Neuronal stem cell (in vitro differentiated cells): ENCODE data around the gene AFP.

Experiments used
- DNase-seq: peaks from one replicate; pipeline ENCODE4 v3.0.0-alpha.2; 2013; ENCODE audit warnings: low spot score
- H2AFZ ChIP-seq: one replicate; pipeline ENCODE4 v1.6.1; 2013; ENCODE audit warnings: mild to moderate bottlenecking, low read length, inconsistent platforms
- H2AK5ac ChIP-seq: 2 replicates; pipeline ENCODE4 v1.6.1; 2013; ENCODE audit warnings: low read depth, mild to moderate bottlenecking, inconsistent platforms, low read length, moderate library complexity, mixed read lengths
- H2BK120ac ChIP-seq: 2 replicates; pipeline ENCODE4 v1.6.1; 2013; ENCODE audit warnings: low read depth, mild to moderate bottlenecking, inconsistent platforms, low read length, moderate library complexity, mixed read lengths
- H2BK12ac ChIP-seq: one replicate; pipeline ENCODE4 v1.6.1; 2013; ENCODE audit warnings: low read length, inconsistent platforms
- H2BK15ac ChIP-seq: 2 replicates; pipeline ENCODE4 v1.6.1; 2013; ENCODE audit warnings: mild to moderate bottlenecking, low read length, inconsistent platforms, mixed read lengths
- H2BK5ac ChIP-seq: one replicate; pipeline ENCODE4 v1.6.1; 2013; ENCODE audit warnings: inconsistent platforms, mild to moderate bottlenecking, low read length, moderate library complexity
- H3K14ac ChIP-seq: one replicate; pipeline ENCODE4 v1.6.1; 2013; ENCODE audit warnings: low read length, inconsistent platforms
- H3K18ac ChIP-seq: 2 replicates; pipeline ENCODE4 v1.6.1; 2013; ENCODE audit warnings: low read length, inconsistent platforms
- H3K23ac ChIP-seq: 2 replicates; pipeline ENCODE4 v1.6.1; 2013; ENCODE audit warnings: low read depth, mild to moderate bottlenecking, mixed read lengths, low read length, inconsistent platforms; ENCODE audit not compliant: poor library complexity
- H3K27ac ChIP-seq: replicated peaks from 3 replicates; pipeline ENCODE4 v1.5.1; 2013; ENCODE audit warnings: low read length, inconsistent platforms
- H3K27me3 ChIP-seq, 3 experiments: 2 replicates each; pipeline ENCODE4 v1.6.1; 2013; ENCODE audit warnings: low read length in 3 of 3, mild to moderate bottlenecking in 2 of 3, inconsistent platforms in 1 of 3, low read depth in 1 of 3, mixed read lengths in 1 of 3, moderate library complexity in 1 of 3; ENCODE audit not compliant: control insufficient read depth in 3 of 3, insufficient read depth in 3 of 3
- H3K36me3 ChIP-seq, 2 donors: replicated peaks in 1 of 2; 2 replicates each; pipeline ENCODE4 v1.6.1; 2013; ENCODE audit warnings: low read length in 2 of 2; ENCODE audit not compliant: control insufficient read depth in 2 of 2, insufficient read depth in 2 of 2
- H3K4ac ChIP-seq: 2 replicates; pipeline ENCODE4 v1.6.1; 2013; ENCODE audit warnings: inconsistent platforms, mild to moderate bottlenecking, low read length, moderate library complexity
- H3K4me1 ChIP-seq, 2 donors: 1 replicate in 1 of 2; 2 replicates in 1 of 2; pipeline ENCODE4 v1.6.1; 2013; ENCODE audit warnings: low read length in 2 of 2, low read depth in 1 of 2; ENCODE audit not compliant: control insufficient read depth in 2 of 2, insufficient read depth in 1 of 2
- H3K4me2 ChIP-seq: one replicate; pipeline ENCODE4 v1.6.1; 2013; ENCODE audit warnings: mild to moderate bottlenecking, low read length, inconsistent platforms; ENCODE audit not compliant: insufficient read depth, poor library complexity, severe bottlenecking
- H3K4me3 ChIP-seq, 2 donors: 2 replicates each; pipeline ENCODE4 v1.5.1; 2013; ENCODE audit warnings: low read length in 2 of 2, mild to moderate bottlenecking in 2 of 2, inconsistent platforms in 1 of 2, moderate library complexity in 1 of 2
- H3K79me1 ChIP-seq: one replicate; pipeline ENCODE4 v1.6.1; 2013; ENCODE audit warnings: low read depth, mild to moderate bottlenecking, inconsistent platforms, low read length, moderate library complexity
- H3K9ac ChIP-seq: one replicate; pipeline ENCODE4 v1.6.1; 2013; ENCODE audit warnings: mild to moderate bottlenecking, low read depth, low read length, inconsistent platforms; ENCODE audit not compliant: poor library complexity
- H3K9me3 ChIP-seq, 2 donors: replicated peaks in 1 of 2; 2 replicates each; pipeline versions ENCODE3 to v1.6.1; 2013; ENCODE audit warnings: low read length in 2 of 2, mild to moderate bottlenecking in 2 of 2, inconsistent platforms in 1 of 2, low read depth in 1 of 2, mixed read lengths in 1 of 2, moderate library complexity in 1 of 2; ENCODE audit not compliant: control insufficient read depth in 2 of 2, insufficient read depth in 1 of 2
- H4K8ac ChIP-seq: one replicate; pipeline ENCODE4 v1.6.1; 2013; ENCODE audit warnings: low read depth, mild to moderate bottlenecking, inconsistent platforms, low read length, moderate library complexity
- H4K91ac ChIP-seq: one replicate; pipeline ENCODE4 v1.6.1; 2013; ENCODE audit warnings: low read length, low read depth, mild to moderate bottlenecking, inconsistent platforms; ENCODE audit not compliant: poor library complexity
- WGBS, 2 donors: extraction: QIAGEN DNeasy Blood & Tissue Kit; methylation state at CpG; one replicate each; pipeline ENCODE4 v1.1.7; 2013; ENCODE audit warnings: missing lambda C conversion rate in 2 of 2, mixed read lengths in 1 of 2; ENCODE audit not compliant: insufficient read length in 2 of 2, insufficient replicate concordance in 1 of 2; ENCODE audit errors: extremely low coverage in 2 of 2; 5-methylcytosine and 5-hydroxymethylcytosine counted together

Gene AFP

GRCh38 chr4:73438048-73438447 is 2.0 kb downstream of the AFP start:
- no peak overlapping the region for H3K4ac ChIP-seq
- H3K36me3 ChIP-seq, result no peaks in the 10 kb centered on the region
- no CpG with 5 or more reads among the region's 1 CpG for WGBS, 2 donors
- H3K9ac ChIP-seq, result no peak overlapping the region
- no peak overlapping the region for H2AK5ac ChIP-seq
- H2BK120ac ChIP-seq, result no peak overlapping the region
- H4K8ac ChIP-seq, result no peak overlapping the region
- H2BK5ac ChIP-seq, result no peak overlapping the region
- H2BK15ac ChIP-seq, result no peak overlapping the region
- no peaks in the 10 kb centered on the region for H3K9me3 ChIP-seq
- no peak overlapping the region for H4K91ac ChIP-seq
- no peak overlapping the region for H2BK12ac ChIP-seq
- H3K27me3 ChIP-seq, result no peaks in the 10 kb centered on the region
- no peak overlapping the region for H2AFZ ChIP-seq
- no peak overlapping the region for H3K18ac ChIP-seq
- no peak overlapping the region for H3K14ac ChIP-seq
- no peak overlapping the region for H3K4me2 ChIP-seq
- H3K27ac ChIP-seq, result no peak overlapping the region
- H3K4me3 ChIP-seq, result no peak overlapping the region
- DNase-seq, result no peak
- no peaks in the 10 kb centered on the region for H3K4me1 ChIP-seq
- no peak overlapping the region for H3K23ac ChIP-seq
- no peaks in the 10 kb centered on the region for H3K79me1 ChIP-seq

GRCh38 chr4:73438582-73439215 is 2.7 kb downstream of the AFP start:
- Histone ChIP-seq H3K23ac (no peak overlapping the region), H2BK120ac (no peak overlapping the region), H2AFZ (no peak overlapping the region), H3K4ac (no peak overlapping the region), H3K79me1 (no peaks in the 10 kb centered on the region), H3K4me2 (no peak overlapping the region), H4K91ac (no peak overlapping the region), H4K8ac (no peak overlapping the region), H3K9me3 (no peaks in the 10 kb centered on the region), H3K9ac (no peak overlapping the region), H3K27ac (no peak overlapping the region), H3K36me3 (no peaks in the 10 kb centered on the region), H2BK5ac (no peak overlapping the region), H3K27me3 (no peaks in the 10 kb centered on the region), H2AK5ac (no peak overlapping the region), H3K18ac (no peak overlapping the region), H3K4me1 (no peaks in the 10 kb centered on the region), H2BK15ac (no peak overlapping the region), H3K4me3 (no peak overlapping the region), H3K14ac (no peak overlapping the region), H2BK12ac (no peak overlapping the region)
- WGBS, 2 donors, result no CpG with 5 or more reads among the region's 2 CpGs
- DNase-seq, result no peak

- H3K9me3 ChIP-seq, result no peaks in the 10 kb centered on the region
- H3K23ac ChIP-seq, result no peak overlapping the region
- no CpG with 5 or more reads among the region's 2 CpGs for WGBS, 2 donors
- H3K79me1 ChIP-seq, result no peaks in the 10 kb centered on the region
- H3K4me2 ChIP-seq, result no peak overlapping the region
- no peak overlapping the region for H2BK15ac ChIP-seq
- no peak overlapping the region for H4K91ac ChIP-seq
- H2BK120ac ChIP-seq, result no peak overlapping the region
- H3K4me3 ChIP-seq, result no peak overlapping the region
- no peak overlapping the region for H3K4ac ChIP-seq
- no peak overlapping the region for H3K9ac ChIP-seq
- no peaks in the 10 kb centered on the region for H3K27me3 ChIP-seq
- no peak overlapping the region for H4K8ac ChIP-seq
- H3K27ac ChIP-seq, result no peak overlapping the region
- no peak overlapping the region for H2BK5ac ChIP-seq
- no peak overlapping the region for H3K14ac ChIP-seq
- no peak overlapping the region for H3K18ac ChIP-seq
- H2AFZ ChIP-seq, result no peak overlapping the region
- no peak overlapping the region for H2BK12ac ChIP-seq
- H2AK5ac ChIP-seq, result no peak overlapping the region
- H3K4me1 ChIP-seq, result no peaks in the 10 kb centered on the region
- DNase-seq, result no peak
- no peaks in the 10 kb centered on the region for H3K36me3 ChIP-seq
These were observed 3.4 kb downstream of the AFP start for GRCh38 chr4:73439445-73439844.

GRCh38 chr4:73439991-73440390 is 4.0 kb downstream of the AFP start:
- Histone ChIP-seq H3K14ac (no peak overlapping the region), H2BK12ac (no peak overlapping the region), H3K79me1 (no peaks in the 10 kb centered on the region), H2BK15ac (no peak overlapping the region), H2BK5ac (no peak overlapping the region), H2BK120ac (no peak overlapping the region), H3K9me3 (no peaks in the 10 kb centered on the region), H3K4ac (no peak overlapping the region), H3K9ac (no peak overlapping the region), H3K18ac (no peak overlapping the region), H3K27ac (no peak overlapping the region), H2AFZ (no peak overlapping the region), H3K23ac (no peak overlapping the region), H4K8ac (no peak overlapping the region), H3K4me1 (no peaks in the 10 kb centered on the region), H3K27me3 (no peaks in the 10 kb centered on the region), H3K4me2 (no peak overlapping the region), H4K91ac (no peak overlapping the region), H2AK5ac (no peak overlapping the region), H3K36me3 (no peaks in the 10 kb centered on the region), H3K4me3 (no peak overlapping the region)
- WGBS, 2 donors, result no CpG with 5 or more reads among the region's 3 CpGs
- DNase-seq, result no peak
